Activated gamma-delta T cell treated with Interleukin-2 at 50 U/mL for 16 hours (primary cell): ENCODE results near the gene MCL1.
"Not testable (repeated sequence)": the region's sequence is repeated elsewhere in the genome, so short reads cannot be mapped to it uniquely, and the experiment has no call there.

ENCODE experiments used
- DNase-seq: peaks from one replicate; pipeline ENCODE4 v3.0.0-alpha.2; 2020

The MCL1 gene

GRCh38 chr1:150601540-150601939 is 22.1 kb upstream of the MCL1 start:
- DNase-seq, result no peak

GRCh38 chr1:150598346-150598745 is 18.9 kb upstream of the MCL1 start:
- not testable (repeated sequence) for DNase-seq

GRCh38 chr1:150596976-150597375 is 17.6 kb upstream of the MCL1 start:
- no peak for DNase-seq

- DNase-seq, result no peak
These were observed 16.9 kb upstream of the MCL1 start for GRCh38 chr1:150596095-150596892.

GRCh38 chr1:150582371-150582770 is 3.0 kb upstream of the MCL1 start:
- DNase-seq, result no peak

GRCh38 chr1:150581962-150582361 is 2.6 kb upstream of the MCL1 start:
- not testable (repeated sequence) for DNase-seq

GRCh38 chr1:150581437-150581836 is 2.0 kb upstream of the MCL1 start:
- not testable (repeated sequence) for DNase-seq

GRCh38 chr1:150580966-150581365 is 1.6 kb upstream of the MCL1 start:
- DNase-seq, result not testable (repeated sequence)

GRCh38 chr1:150579945-150580642 is 684 bp upstream of the MCL1 start:
- DNase-seq, result no peak

- peak; percentile 27 for DNase-seq
These were observed 919 bp downstream of the MCL1 start for GRCh38 chr1:150578272-150579109.

GRCh38 chr1:150577557-150578271 is 1.7 kb downstream of the MCL1 start:
- DNase-seq, result no peak

- no peak for DNase-seq
These were observed 2.4 kb downstream of the MCL1 start for GRCh38 chr1:150576794-150577556.

- DNase-seq, result no peak
These were observed 3.1 kb downstream of the MCL1 start for GRCh38 chr1:150576367-150576711.

- DNase-seq, result no peak
These were observed 3.7 kb downstream of the MCL1 start for GRCh38 chr1:150575518-150576366.

- no peak for DNase-seq
These were observed 4.3 kb downstream of the MCL1 start for GRCh38 chr1:150575072-150575489.

GRCh38 chr1:150574260-150575071 is 4.9 kb downstream of the MCL1 start:
- DNase-seq, result no peak

- not testable (repeated sequence) for DNase-seq
These were observed 5.8 kb downstream of the MCL1 start for GRCh38 chr1:150573648-150574071.

GRCh38 chr1:150572918-150573647 is 6.3 kb downstream of the MCL1 start:
- DNase-seq, result no peak

GRCh38 chr1:150568594-150568966 is 10.8 kb downstream of the MCL1 start:
- no peak for DNase-seq
